Keratinocyte (primary cell): ENCODE results near the gene ITPA. TPM values are rescaled to one million over a fixed set of nuclear protein-coding genes. Genes with fewer than 3 reads are reported as not detected.

ENCODE experiments used
- DNase-seq: peaks from one replicate; pipeline ENCODE4 v3.0.0-alpha.2; 2011; ENCODE audit warnings: low read depth, missing footprints, low spot score
- FAIRE-seq: peaks from 2 replicates; lab custom pipeline; 2011; peaks lifted over from hg19 to GRCh38; lab: Jason Lieb, UNC
- H2AFZ ChIP-seq: 2 replicates; pipeline ENCODE4 v1.6.0; 2012; ENCODE audit warnings: low read length, control low read depth, inconsistent platforms; ENCODE audit not compliant: control insufficient read depth
- H3K27ac ChIP-seq: 2 replicates; pipeline ENCODE4 v1.5.1; 2011; ENCODE audit warnings: low read length; ENCODE audit not compliant: control insufficient read depth, insufficient read depth
- H3K27me3 ChIP-seq: 3 replicates; pipeline ENCODE4 v1.6.0; 2011; ENCODE audit warnings: low read length; ENCODE audit not compliant: control insufficient read depth, insufficient read depth; ENCODE audit errors: extremely low read depth
- H3K36me3 ChIP-seq, 2 experiments: 2 replicates in 1 of 2; 3 replicates in 1 of 2; pipeline ENCODE4 v1.5.1; 2011; ENCODE audit warnings: low read length in 2 of 2, mild to moderate bottlenecking in 1 of 2; ENCODE audit not compliant: control insufficient read depth in 2 of 2, insufficient read depth in 2 of 2; ENCODE audit errors: extremely low read depth in 1 of 2
- H3K4me1 ChIP-seq: 3 replicates; pipeline ENCODE4 v1.5.1; 2011; ENCODE audit warnings: low read length; ENCODE audit not compliant: control insufficient read depth, insufficient read depth; ENCODE audit errors: extremely low read depth
- H3K4me2 ChIP-seq: 3 replicates; pipeline ENCODE4 v1.6.0; 2011; ENCODE audit warnings: low read depth, low read length; ENCODE audit not compliant: control insufficient read depth, insufficient read depth; ENCODE audit errors: extremely low read depth
- H3K4me3 ChIP-seq, 3 experiments: fragments of 200-600 bp in 1 of 3; sonication (generic) in 1 of 3; 2 replicates in 2 of 3; 3 replicates in 1 of 3; pipeline ENCODE4 v1.5.1; 2011 to 2016; ENCODE audit warnings: low read length in 3 of 3, mild to moderate bottlenecking in 3 of 3, control low read depth in 2 of 3, inconsistent platforms in 1 of 3, low read depth in 1 of 3, mixed read lengths in 1 of 3, mixed run types in 1 of 3, moderate library complexity in 1 of 3; ENCODE audit not compliant: control insufficient read depth in 2 of 3, insufficient read depth in 2 of 3; ENCODE audit errors: extremely low read depth in 1 of 3
- H3K79me2 ChIP-seq: 2 replicates; pipeline ENCODE4 v1.6.0; 2012; ENCODE audit warnings: low read length; ENCODE audit not compliant: control insufficient read depth, insufficient read depth
- H3K9ac ChIP-seq: 3 replicates; pipeline ENCODE4 v1.6.0; 2011; ENCODE audit warnings: low read length; ENCODE audit not compliant: control insufficient read depth, insufficient read depth; ENCODE audit errors: extremely low read depth
- H3K9me1 ChIP-seq: 3 replicates; pipeline ENCODE4 v1.6.0; 2011; ENCODE audit warnings: low read length; ENCODE audit not compliant: control insufficient read depth, insufficient read depth; ENCODE audit errors: extremely low read depth
- H3K9me3 ChIP-seq: 2 replicates; pipeline ENCODE4 v1.5.1; 2012; ENCODE audit warnings: low read depth, low read length; ENCODE audit not compliant: control insufficient read depth
- H4K20me1 ChIP-seq: 3 replicates; pipeline ENCODE4 v1.6.0; 2011; ENCODE audit warnings: low read length; ENCODE audit not compliant: control insufficient read depth, insufficient read depth; ENCODE audit errors: extremely low read depth
- EZH2 ChIP-seq: IDR thresholded peaks from one replicate; pipeline ENCODE4 v1.6.1; 2012; ENCODE audit warnings: inconsistent platforms, mild to moderate bottlenecking, low read length, moderate library complexity
- dilution Hi-C: fragments of 300-500 bp; cut with MboI; formaldehyde crosslinking; loops from one replicate; pipeline ENCODE4 v1.7.0; 2020; ENCODE audit warnings: low sequenced_read_pairs; ENCODE audit not compliant: extremely low pct_ligation_motif_present
- polyA plus RNA-seq, 5 experiments: library from polyadenylated mRNA; depleted of rRNA in 3 of 5; stranded (reverse) in 3 of 5; stranded (forward) in 1 of 5; unstranded in 1 of 5; fragments of >200 nt; gene quantifications; 1 replicate in 1 of 5; 2 replicates in 3 of 5; 3 replicates in 1 of 5; pipeline versions ENCODE4 v1.2.1 to v1.2.3, GENCODE V29; 2011 to 2012; ENCODE audit warnings: missing spikeins in 2 of 5, low read depth in 1 of 5, low replicate concordance in 1 of 5
- TF ChIP-seq, protein P1 (sequence below), 3 experiments: IDR thresholded peaks in 1 of 3; conservative IDR thresholded peaks in 1 of 3; optimal IDR thresholded peaks in 1 of 3; 2 replicates in 2 of 3; 3 replicates in 1 of 3; pipeline versions ENCODE3 to v1.5.1; 2011; ENCODE audit warnings: low read length in 3 of 3, mild to moderate bottlenecking in 3 of 3, moderate library complexity in 2 of 3, control low read depth in 1 of 3, inconsistent platforms in 1 of 3; ENCODE audit not compliant: insufficient read depth in 2 of 3; ENCODE audit errors: extremely low read depth in 1 of 3

The ITPA gene
- polyA plus RNA-seq, 1 donor (not counting 4 experiments of a cell fraction or from before 2014, with no cell fraction given) = 40.5 TPM

DNA sequence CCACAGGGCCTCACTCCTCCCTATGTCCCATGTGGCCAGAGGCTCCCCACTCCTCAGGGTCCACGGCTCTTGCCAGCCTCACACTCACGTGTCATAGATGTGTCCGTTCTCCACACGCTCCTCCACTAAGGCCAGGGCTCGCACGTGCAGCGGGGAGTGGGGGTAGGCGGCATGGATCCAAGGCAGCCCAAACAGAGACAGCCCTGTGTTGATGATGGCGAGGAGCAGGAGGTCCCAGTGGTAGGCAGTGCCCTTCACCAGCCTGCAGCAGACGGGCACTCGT lies 19.4 kb downstream of the ITPA start:
- no peak overlapping the region for H3K4me2 ChIP-seq
- no peaks in the 10 kb centered on the region for H3K9me1 ChIP-seq
- H3K4me1 ChIP-seq = peaks cover 6% of the 10 kb centered on the region
- no peak for FAIRE-seq
- no peak for TF ChIP-seq EZH2
- TF ChIP-seq, protein P1, sequence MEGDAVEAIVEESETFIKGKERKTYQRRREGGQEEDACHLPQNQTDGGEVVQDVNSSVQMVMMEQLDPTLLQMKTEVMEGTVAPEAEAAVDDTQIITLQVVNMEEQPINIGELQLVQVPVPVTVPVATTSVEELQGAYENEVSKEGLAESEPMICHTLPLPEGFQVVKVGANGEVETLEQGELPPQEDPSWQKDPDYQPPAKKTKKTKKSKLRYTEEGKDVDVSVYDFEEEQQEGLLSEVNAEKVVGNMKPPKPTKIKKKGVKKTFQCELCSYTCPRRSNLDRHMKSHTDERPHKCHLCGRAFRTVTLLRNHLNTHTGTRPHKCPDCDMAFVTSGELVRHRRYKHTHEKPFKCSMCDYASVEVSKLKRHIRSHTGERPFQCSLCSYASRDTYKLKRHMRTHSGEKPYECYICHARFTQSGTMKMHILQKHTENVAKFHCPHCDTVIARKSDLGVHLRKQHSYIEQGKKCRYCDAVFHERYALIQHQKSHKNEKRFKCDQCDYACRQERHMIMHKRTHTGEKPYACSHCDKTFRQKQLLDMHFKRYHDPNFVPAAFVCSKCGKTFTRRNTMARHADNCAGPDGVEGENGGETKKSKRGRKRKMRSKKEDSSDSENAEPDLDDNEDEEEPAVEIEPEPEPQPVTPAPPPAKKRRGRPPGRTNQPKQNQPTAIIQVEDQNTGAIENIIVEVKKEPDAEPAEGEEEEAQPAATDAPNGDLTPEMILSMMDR (optimal IDR thresholded peaks at IDR 0.05 in 1 of 3, IDR thresholded peaks at IDR 0.05 in 1 of 3, conservative IDR thresholded peaks at IDR 0.05 in 1 of 3; ENCODE audit: extremely low read depth in 1 of 3, insufficient read depth in 2 of 3, low read length in 3 of 3) = no peak
- peaks cover 9 to 18% of the 10 kb centered on the region in 2 experiments for H3K36me3 ChIP-seq
- H3K27ac ChIP-seq = no peak overlapping the region
- H4K20me1 ChIP-seq = no peaks in the 10 kb centered on the region
- no peaks in the 10 kb centered on the region for H3K9me3 ChIP-seq
- H3K4me3 ChIP-seq = no peak overlapping the region
- H3K27me3 ChIP-seq = no peaks in the 10 kb centered on the region
- H2AFZ ChIP-seq = no peak overlapping the region
- dilution Hi-C loops = no loop called here
- H3K79me2 ChIP-seq = no peaks in the 10 kb centered on the region
- H3K9ac ChIP-seq = no peak overlapping the region
- no peak for DNase-seq

DNA sequence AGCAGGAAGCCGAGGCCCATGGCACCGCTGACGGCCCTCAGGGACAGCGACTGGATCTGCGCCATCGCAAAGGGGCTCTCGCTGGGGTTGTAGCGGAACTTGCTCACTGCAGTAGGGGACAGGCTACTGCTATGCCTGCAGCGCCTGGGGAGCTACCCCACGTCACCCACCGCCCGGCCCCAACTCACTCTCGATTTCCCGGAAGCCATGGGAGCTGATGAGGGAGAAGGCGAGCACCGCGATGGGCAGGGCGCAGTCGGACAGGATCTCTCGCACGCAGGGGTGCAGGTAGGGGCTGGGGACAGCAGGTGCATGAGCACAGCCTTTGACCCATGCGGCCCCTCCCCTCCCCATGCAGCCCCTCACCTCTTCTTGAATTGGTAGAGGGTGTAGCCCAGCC lies 19.9 kb downstream of the ITPA start:
- TF ChIP-seq, protein P1 (optimal IDR thresholded peaks at IDR 0.05 in 1 of 3, IDR thresholded peaks at IDR 0.05 in 1 of 3, conservative IDR thresholded peaks at IDR 0.05 in 1 of 3; ENCODE audit: extremely low read depth in 1 of 3, insufficient read depth in 2 of 3, low read length in 3 of 3) = no peak
- TF ChIP-seq EZH2 = no peak
- H4K20me1 ChIP-seq = no peaks in the 10 kb centered on the region
- dilution Hi-C loops = no loop called here
- no peaks in the 10 kb centered on the region for H3K9me1 ChIP-seq
- DNase-seq (no peak), FAIRE-seq (no peak)
- H3K9ac ChIP-seq = no peak overlapping the region
- H3K79me2 ChIP-seq = no peaks in the 10 kb centered on the region
- H3K4me2 ChIP-seq = no peak overlapping the region
- H3K4me3 ChIP-seq = no peak overlapping the region
- H3K4me1 ChIP-seq = peaks cover 6% of the 10 kb centered on the region
- H3K27ac ChIP-seq = no peak overlapping the region
- H2AFZ ChIP-seq = no peak overlapping the region
- H3K9me3 ChIP-seq = no peaks in the 10 kb centered on the region
- H3K36me3 ChIP-seq = peaks cover 9 to 18% of the 10 kb centered on the region in 2 experiments
- H3K27me3 ChIP-seq = no peaks in the 10 kb centered on the region
